GM12872 (cell line): ENCODE results near the gene ZNF341.

Experiments
- CTCF ChIP-seq: IDR thresholded peaks from 3 replicates; pipeline ENCODE4 v1.5.1; 2011; ENCODE audit warnings: low read depth, mild to moderate bottlenecking, low read length, moderate library complexity; ENCODE audit not compliant: insufficient read depth

ZNF341 gene

GRCh38 chr20:33827109-33827508, 95.3 kb downstream of the ZNF341 start:
- TF ChIP-seq CTCF, result no peak

GRCh38 chr20:33827634-33828325, 96.0 kb downstream of the ZNF341 start:
- no peak for TF ChIP-seq CTCF

GRCh38 chr20:33828326-33828844, 96.6 kb downstream of the ZNF341 start:
- no peak for TF ChIP-seq CTCF

- TF ChIP-seq CTCF, result no peak
Measured at GRCh38 chr20:33828967-33829560, 97.3 kb downstream of the ZNF341 start.

GRCh38 chr20:33829636-33830035, 97.8 kb downstream of the ZNF341 start:
- no peak for TF ChIP-seq CTCF

GRCh38 chr20:33830371-33830770, 98.6 kb downstream of the ZNF341 start:
- TF ChIP-seq CTCF, result no peak

GRCh38 chr20:33832103-33832804, 100.5 kb downstream of the ZNF341 start:
- no peak for TF ChIP-seq CTCF
